ENCODE measurements around the gene SLC44A2.

SLC44A2 gene

GRCh38 chr19:10680545-10681135, 55.3 kb downstream of the SLC44A2 start:
- no peak for TF ChIP-seq CTCF (IDR thresholded peaks at IDR 0.05; ENCODE audit: control insufficient read depth, insufficient read depth, low read depth, low read length, missing control alignments)
- H3K4me3 ChIP-seq (ENCODE audit: control insufficient read depth, low read depth, low read length): no peak overlapping the region
- no peak for DNase-seq (ENCODE audit: low read depth)

GRCh38 chr19:10681658-10682057, 56.3 kb downstream of the SLC44A2 start:
- no peak overlapping the region for H3K4me3 ChIP-seq (ENCODE audit: control insufficient read depth, low read depth, low read length)
- no peak for DNase-seq (ENCODE audit: low read depth)
- TF ChIP-seq CTCF (IDR thresholded peaks at IDR 0.05; ENCODE audit: control insufficient read depth, insufficient read depth, low read depth, low read length, missing control alignments): no peak

- H3K4me3 ChIP-seq (ENCODE audit: control insufficient read depth, low read depth, low read length): no peak overlapping the region
- no peak for TF ChIP-seq CTCF (IDR thresholded peaks at IDR 0.05; ENCODE audit: control insufficient read depth, insufficient read depth, low read depth, low read length, missing control alignments)
- no peak for DNase-seq (ENCODE audit: low read depth)
Observed at GRCh38 chr19:10682397-10683063, 57.2 kb downstream of the SLC44A2 start.

- H3K4me3 ChIP-seq (ENCODE audit: control insufficient read depth, low read depth, low read length): no peak overlapping the region
- no peak for TF ChIP-seq CTCF (IDR thresholded peaks at IDR 0.05; ENCODE audit: control insufficient read depth, insufficient read depth, low read depth, low read length, missing control alignments)
- DNase-seq (ENCODE audit: low read depth): no peak
Observed at GRCh38 chr19:10683064-10683426, 57.7 kb downstream of the SLC44A2 start.

GRCh38 chr19:10683582-10683981, 58.2 kb downstream of the SLC44A2 start:
- no peak overlapping the region for H3K4me3 ChIP-seq (ENCODE audit: control insufficient read depth, low read depth, low read length)
- TF ChIP-seq CTCF (IDR thresholded peaks at IDR 0.05; ENCODE audit: control insufficient read depth, insufficient read depth, low read depth, low read length, missing control alignments): no peak
- no peak for DNase-seq (ENCODE audit: low read depth)

- no peak for DNase-seq (ENCODE audit: low read depth)
- no peak for TF ChIP-seq CTCF (IDR thresholded peaks at IDR 0.05; ENCODE audit: control insufficient read depth, insufficient read depth, low read depth, low read length, missing control alignments)
Observed at GRCh38 chr19:10685210-10685609, 59.9 kb downstream of the SLC44A2 start.

More at GRCh38 chr19:10685210-10685609, 59.9 kb downstream of the SLC44A2 start:
- no peak overlapping the region for H3K4me3 ChIP-seq (ENCODE audit: control insufficient read depth, low read depth, low read length)
